IPS-20b (cell line): ENCODE data around the gene TMEM234.
A peak's percentile ranks its signal among the peaks of the same experiment; 100 is the strongest.
"Not testable (repeated sequence)": the region's sequence is repeated elsewhere in the genome, so short reads cannot be mapped to it uniquely, and the experiment has no call there.

Source experiments
- H3K27ac ChIP-seq: one replicate; pipeline ENCODE4 v1.5.1; 2013; ENCODE audit warnings: low read length
- H3K27me3 ChIP-seq: 2 replicates; pipeline ENCODE4 v1.6.1; 2013; ENCODE audit warnings: mild to moderate bottlenecking, low read length, inconsistent platforms; ENCODE audit not compliant: insufficient read depth
- H3K36me3 ChIP-seq: 2 replicates; pipeline ENCODE4 v1.6.1; 2013; ENCODE audit warnings: low read depth, mild to moderate bottlenecking, inconsistent platforms, low read length, moderate library complexity; ENCODE audit not compliant: insufficient read depth
- H3K4me1 ChIP-seq: 2 replicates; pipeline ENCODE4 v1.6.1; 2013; ENCODE audit warnings: mild to moderate bottlenecking, control low read depth, inconsistent platforms, low read length, moderate library complexity; ENCODE audit not compliant: insufficient read depth
- H3K4me3 ChIP-seq: 2 replicates; pipeline ENCODE4 v1.5.1; 2013; ENCODE audit warnings: mild to moderate bottlenecking, low read length, inconsistent platforms
- H3K9ac ChIP-seq: 2 replicates; pipeline ENCODE4 v1.6.1; 2013; ENCODE audit warnings: low read depth, mild to moderate bottlenecking, inconsistent platforms, low read length, moderate library complexity
- H3K9me3 ChIP-seq: 2 replicates; pipeline ENCODE4 v1.6.1; 2013; ENCODE audit warnings: mild to moderate bottlenecking, low read depth, low read length, inconsistent platforms; ENCODE audit not compliant: insufficient read depth

TMEM234 gene

GRCh38 chr1:32221980-32222755 lies at the start of gene TMEM234, which contains the start of gene EIF3I:
TSS of gene TMEM234 (minus strand) at chr1:32222353. CDS start at chr1:32222322, 31 bp downstream.
TSS of gene EIF3I (plus strand) at chr1:32222407. CDS start at chr1:32222442, 35 bp downstream.
- Histone ChIP-seq H3K27me3 (no peaks in the 10 kb centered on the region), H3K4me1 (peaks cover 8% of the 10 kb centered on the region; the same call in 1 of the 2 replicates), H3K4me3 (peak within 1 kb of the TSS; percentile 99), H3K27ac (peak within 1 kb of the TSS; percentile 82), H3K9ac (peak within 1 kb of the TSS; percentile 98), H3K36me3 (peaks cover 37% of the 10 kb centered on the region), H3K9me3 (no peaks in the 10 kb centered on the region)

GRCh38 chr1:32269744-32270143 lies 47.6 kb upstream of the TMEM234 start:
- Histone ChIP-seq H3K27me3 (no peaks in the 10 kb centered on the region), H3K9me3 (no peaks in the 10 kb centered on the region), H3K9ac (no peak overlapping the region), H3K36me3 (no peaks in the 10 kb centered on the region), H3K27ac (no peak overlapping the region), H3K4me1 (peaks cover 16% of the 10 kb centered on the region; the same call in 1 of the 2 replicates), H3K4me3 (no peak overlapping the region)

- H3K9ac ChIP-seq, result no peak overlapping the region
- no peak overlapping the region for H3K4me3 ChIP-seq
- no peaks in the 10 kb centered on the region for H3K27me3 ChIP-seq
- no peaks in the 10 kb centered on the region for H3K36me3 ChIP-seq
- no peaks in the 10 kb centered on the region for H3K9me3 ChIP-seq
- no peaks in the 10 kb centered on the region for H3K4me1 ChIP-seq
- H3K27ac ChIP-seq, result no peak overlapping the region
These were observed 44.9 kb upstream of the TMEM234 start for GRCh38 chr1:32266921-32267591.

GRCh38 chr1:32265846-32266245 lies 43.7 kb upstream of the TMEM234 start:
- no peaks in the 10 kb centered on the region for H3K36me3 ChIP-seq
- no peak overlapping the region for H3K9ac ChIP-seq
- no peak overlapping the region for H3K4me3 ChIP-seq
- no peaks in the 10 kb centered on the region for H3K9me3 ChIP-seq
- H3K27ac ChIP-seq, result no peak overlapping the region
- H3K4me1 ChIP-seq, result no peaks in the 10 kb centered on the region
- no peaks in the 10 kb centered on the region for H3K27me3 ChIP-seq

- no peak overlapping the region for H3K9ac ChIP-seq
- H3K4me1 ChIP-seq, result no peaks in the 10 kb centered on the region
- no peaks in the 10 kb centered on the region for H3K27me3 ChIP-seq
- H3K27ac ChIP-seq, result no peak overlapping the region
- no peak overlapping the region for H3K4me3 ChIP-seq
- no peaks in the 10 kb centered on the region for H3K9me3 ChIP-seq
- no peaks in the 10 kb centered on the region for H3K36me3 ChIP-seq
These were observed 41.6 kb upstream of the TMEM234 start for GRCh38 chr1:32263744-32264143.

- not testable (repeated sequence) for H3K4me1 ChIP-seq, H3K27me3 ChIP-seq, H3K27ac ChIP-seq, H3K9ac ChIP-seq, H3K9me3 ChIP-seq, H3K36me3 ChIP-seq, H3K4me3 ChIP-seq
These were observed 41.1 kb upstream of the TMEM234 start for GRCh38 chr1:32263236-32263593.

- H3K9ac ChIP-seq, result no peak overlapping the region
- no peaks in the 10 kb centered on the region for H3K36me3 ChIP-seq
- H3K4me1 ChIP-seq, result no peaks in the 10 kb centered on the region
- no peak overlapping the region for H3K27ac ChIP-seq
- H3K4me3 ChIP-seq, result no peak overlapping the region
- H3K9me3 ChIP-seq, result no peaks in the 10 kb centered on the region
- no peaks in the 10 kb centered on the region for H3K27me3 ChIP-seq
These were observed 35.0 kb upstream of the TMEM234 start for GRCh38 chr1:32257227-32257508.

GRCh38 chr1:32256473-32257226 lies 34.5 kb upstream of the TMEM234 start:
- Histone ChIP-seq H3K4me1 (no peaks in the 10 kb centered on the region), H3K4me3 (no peak overlapping the region), H3K9ac (no peak overlapping the region), H3K27ac (no peak overlapping the region), H3K36me3 (no peaks in the 10 kb centered on the region), H3K9me3 (no peaks in the 10 kb centered on the region), H3K27me3 (no peaks in the 10 kb centered on the region)

GRCh38 chr1:32255072-32256071 lies 33.2 kb upstream of the TMEM234 start:
- peaks cover 3% of the 10 kb centered on the region; the same call in 1 of the 2 replicates for H3K4me1 ChIP-seq
- no peaks in the 10 kb centered on the region for H3K9me3 ChIP-seq
- H3K36me3 ChIP-seq, result no peaks in the 10 kb centered on the region
- H3K27me3 ChIP-seq, result no peaks in the 10 kb centered on the region
- no peak overlapping the region for H3K27ac ChIP-seq
- no peak overlapping the region for H3K4me3 ChIP-seq
- H3K9ac ChIP-seq, result no peak overlapping the region

- H3K27me3 ChIP-seq, result no peaks in the 10 kb centered on the region
- H3K27ac ChIP-seq, result no peak within 1 kb of the TSS
- no peaks in the 10 kb centered on the region for H3K36me3 ChIP-seq
- H3K9me3 ChIP-seq, result no peaks in the 10 kb centered on the region
- no peak within 1 kb of the TSS for H3K4me3 ChIP-seq
- peaks cover 15% of the 10 kb centered on the region; the same call in 1 of the 2 replicates for H3K4me1 ChIP-seq
- H3K9ac ChIP-seq, result peak within 1 kb of the TSS; percentile 7; the same call in 1 of the 2 replicates
These were observed 29.0 kb upstream of the TMEM234 start, which contains the start of gene LCK for GRCh38 chr1:32250893-32251716. TSS of gene LCK (plus strand) at chr1:32251265. CDS start at chr1:32274330, 23,065 bp downstream.
